Natural killer cell (primary cell): ENCODE measurements around the gene KNOP1. TPM values are rescaled to one million over a fixed set of nuclear protein-coding genes. Genes with fewer than 3 reads are reported as not detected.

Experiments used
- ATAC-seq, 3 donors: fragments of 150-1000 bp in 2 of 3; fragments of 200-7000 bp in 1 of 3; cut with Tn5 transposase; 1 replicate in 1 of 3; 2 replicates in 2 of 3; pipeline ENCODE4 v1.10.0; 2021; ENCODE audit warnings: mild to moderate bottlenecking in 2 of 3, moderate library complexity in 2 of 3
- DNase-seq, 2 donors: peaks; one replicate each; pipeline versions ENCODE4 v3.0.0 to v3.0.0-alpha.2; 2013 to 2021; ENCODE audit warnings: mixed read lengths in 1 of 2
- H3K27ac ChIP-seq: one replicate; pipeline ENCODE4 v1.5.1; 2013; ENCODE audit warnings: mild to moderate bottlenecking, low read length
- H3K27me3 ChIP-seq: one replicate; pipeline ENCODE4 v1.6.1; 2013; ENCODE audit warnings: low read length; ENCODE audit not compliant: control insufficient read depth, insufficient read depth
- H3K36me3 ChIP-seq: one replicate; pipeline ENCODE4 v1.6.1; 2013; ENCODE audit warnings: low read length; ENCODE audit not compliant: control insufficient read depth, insufficient read depth
- H3K4me1 ChIP-seq: one replicate; pipeline ENCODE4 v1.6.1; 2013; ENCODE audit warnings: low read length; ENCODE audit not compliant: control insufficient read depth, insufficient read depth
- H3K4me3 ChIP-seq: one replicate; pipeline ENCODE4 v1.5.1; 2013; ENCODE audit warnings: low read length
- H3K9me3 ChIP-seq: one replicate; pipeline ENCODE4 v1.6.1; 2013; ENCODE audit warnings: low read length; ENCODE audit not compliant: control insufficient read depth, insufficient read depth
- H3K27ac Mint-ChIP-seq, 2 donors: one replicate each; pipeline ENCODE4 v1.8.0; 2022; ENCODE audit warnings: mild to moderate bottlenecking in 2 of 2, mixed read lengths in 2 of 2, moderate library complexity in 1 of 2
- H3K27me3 Mint-ChIP-seq, 2 donors: one replicate each; pipeline ENCODE4 v1.8.0; 2022; ENCODE audit warnings: low read depth in 2 of 2, mixed read lengths in 2 of 2
- H3K36me3 Mint-ChIP-seq: one replicate; pipeline ENCODE4 v1.8.0; 2022; ENCODE audit warnings: mixed read lengths
- H3K4me1 Mint-ChIP-seq, 2 donors: one replicate each; pipeline ENCODE4 v1.8.0; 2022; ENCODE audit warnings: mixed read lengths in 2 of 2
- H3K4me3 Mint-ChIP-seq: one replicate; pipeline ENCODE4 v1.8.0; 2022; ENCODE audit warnings: mild to moderate bottlenecking, moderate library complexity, mixed read lengths
- H3K9me3 Mint-ChIP-seq, 2 donors: one replicate each; pipeline ENCODE4 v1.8.0; 2022; ENCODE audit warnings: mixed read lengths in 2 of 2
- CTCF ChIP-seq: fragments of 200-600 bp; IDR thresholded peaks from one replicate; pipeline ENCODE4 v1.8.0; 2022; ENCODE audit warnings: antibody characterized with exemption
- WGBS: methylation state at CpG from one replicate; pipeline ENCODE4 v1.1.7; 2013; ENCODE audit warnings: missing lambda C conversion rate; ENCODE audit not compliant: insufficient coverage; 5-methylcytosine and 5-hydroxymethylcytosine counted together
- intact Hi-C: fragments of 100-400 bp; cut with micrococcal nuclease; formaldehyde crosslinking; loops from one replicate; pipeline ENCODE4 v1.14.2; 2022
- total RNA-seq, 4 donors: library from RNA; stranded (reverse); fragments of 120-200 nt in 1 of 4; gene quantifications; one replicate each; pipeline versions ENCODE4 v1.2.3 to v1.2.4, GENCODE V29; 2013 to 2022

Gene KNOP1
- total RNA-seq, 3 donors from 2014 or later (not counting 1 experiment from before 2014, with no cell fraction given), result 5.6 to 8.0 (median 6.9) TPM

GRCh38 chr16:19735074-19735867 is 17.2 kb upstream of the KNOP1 start:
- Mint-ChIP-seq H3K9me3 (no peaks in the 10 kb centered on the region), H3K36me3 (no peaks in the 10 kb centered on the region), H3K4me1 (no peaks in the 10 kb centered on the region), H3K27ac (no peak overlapping the region), H3K4me3 (no peak overlapping the region), H3K27me3 (peaks cover 9 to 37% of the 10 kb centered on the region in 2 donors)
- Histone ChIP-seq H3K27me3 (no peaks in the 10 kb centered on the region), H3K27ac (no peak overlapping the region), H3K4me3 (no peak overlapping the region), H3K4me1 (no peaks in the 10 kb centered on the region), H3K36me3 (no peaks in the 10 kb centered on the region), H3K9me3 (no peaks in the 10 kb centered on the region)
- no peak for DNase-seq
- 96% methylated on average over 8 of the region's 9 CpGs for WGBS
- TF ChIP-seq CTCF, result no peak
- intact Hi-C loops, result no loop called here
- no peak for ATAC-seq

DNA sequence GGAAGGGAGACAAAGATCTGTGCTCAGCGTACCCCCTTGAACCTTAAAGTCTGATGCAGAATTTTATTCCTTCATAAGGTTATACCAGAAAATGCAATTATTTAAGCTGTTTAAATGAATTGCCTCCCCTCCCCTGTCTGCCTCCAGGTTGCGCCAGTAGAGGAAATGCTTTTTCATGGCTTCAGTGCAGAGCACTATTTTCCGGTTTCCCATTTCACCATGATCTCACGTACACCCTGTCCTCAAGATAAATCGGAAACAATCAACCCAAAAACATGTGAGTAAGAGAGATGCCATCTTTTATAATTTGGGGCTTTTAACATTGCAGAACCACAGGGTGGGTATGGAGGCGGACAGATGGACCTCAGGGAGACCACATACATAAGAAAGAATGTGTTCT is 15.5 kb upstream of the KNOP1 start:
- TF ChIP-seq CTCF, result no peak
- Mint-ChIP-seq H3K27ac (no peak overlapping the region), H3K4me1 (peaks cover under 1 to 1% of the 10 kb centered on the region in 2 donors), H3K4me3 (no peak overlapping the region), H3K27me3 (peaks cover 5 to 22% of the 10 kb centered on the region in 2 donors), H3K9me3 (no peaks in the 10 kb centered on the region), H3K36me3 (no peaks in the 10 kb centered on the region)
- no peaks in the 10 kb centered on the region for H3K36me3 ChIP-seq
- ATAC-seq, result no peak
- no peak overlapping the region for H3K27ac ChIP-seq
- intact Hi-C loops, result no loop called here
- no peaks in the 10 kb centered on the region for H3K4me1 ChIP-seq
- H3K27me3 ChIP-seq, result no peaks in the 10 kb centered on the region
- no peaks in the 10 kb centered on the region for H3K9me3 ChIP-seq
- DNase-seq, result no peak
- H3K4me3 ChIP-seq, result no peak overlapping the region
- 97% methylated on average over 5 of the region's 6 CpGs for WGBS

DNA sequence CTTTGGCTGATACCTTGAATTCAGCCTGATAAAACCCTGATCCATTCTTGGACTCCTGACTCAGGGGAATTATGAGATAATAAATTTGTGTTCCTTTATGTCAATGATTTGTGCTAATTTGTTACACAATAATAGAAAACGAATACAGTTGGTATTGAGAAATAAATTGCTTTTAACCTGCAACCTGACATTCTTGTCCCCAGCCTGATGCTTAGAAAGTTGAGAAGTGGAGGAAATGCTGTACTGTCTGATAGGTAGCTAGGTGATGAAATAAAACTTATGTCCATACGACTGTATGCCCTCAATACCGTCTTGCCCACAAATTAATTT is 10.6 kb upstream of the KNOP1 start:
- intact Hi-C loops, result no loop called here
- H3K9me3 ChIP-seq, result no peaks in the 10 kb centered on the region
- H3K27me3 ChIP-seq, result no peaks in the 10 kb centered on the region
- DNase-seq (no peak), ATAC-seq (no peak)
- Mint-ChIP-seq H3K27ac (no peak overlapping the region), H3K9me3 (no peaks in the 10 kb centered on the region), H3K36me3 (no peaks in the 10 kb centered on the region), H3K27me3 (peaks cover 8 to 14% of the 10 kb centered on the region in 2 donors), H3K4me1 (peaks cover 13% of the 10 kb centered on the region in 2 donors), H3K4me3 (no peak overlapping the region)
- 100% methylated on average over 1 of the region's 3 CpGs for WGBS
- H3K27ac ChIP-seq, result no peak overlapping the region
- no peak for TF ChIP-seq CTCF
- no peaks in the 10 kb centered on the region for H3K36me3 ChIP-seq
- H3K4me1 ChIP-seq, result peaks cover 6% of the 10 kb centered on the region
- no peak overlapping the region for H3K4me3 ChIP-seq

DNA sequence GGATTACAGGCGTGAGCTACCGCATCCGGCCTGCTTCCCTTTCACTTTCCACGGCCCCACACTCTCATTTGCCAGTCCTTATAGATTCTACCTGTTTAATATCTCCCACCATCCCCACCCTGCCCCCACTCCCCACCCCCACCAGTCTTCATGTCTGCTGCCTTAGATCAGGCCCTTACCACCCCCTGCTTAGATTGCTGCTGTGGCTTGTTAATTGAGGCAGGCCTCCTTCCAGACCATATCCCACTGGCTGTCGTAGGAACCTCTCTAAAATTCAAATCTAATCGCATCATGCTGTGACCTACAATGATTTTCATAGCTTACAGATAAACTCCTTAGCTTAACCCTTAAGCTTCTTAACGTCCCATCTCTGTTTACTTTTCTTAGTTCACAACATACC is 5.0 kb upstream of the KNOP1 start:
- Histone ChIP-seq H3K27me3 (no peaks in the 10 kb centered on the region), H3K27ac (no peak overlapping the region), H3K4me3 (no peak overlapping the region), H3K9me3 (no peaks in the 10 kb centered on the region), H3K4me1 (peaks cover 6% of the 10 kb centered on the region), H3K36me3 (no peaks in the 10 kb centered on the region)
- 96% methylated on average over 7 of the region's 7 CpGs for WGBS
- no peak for TF ChIP-seq CTCF
- Mint-ChIP-seq H3K27ac (no peak overlapping the region), H3K9me3 (no peaks in the 10 kb centered on the region), H3K4me3 (no peak overlapping the region), H3K4me1 (peaks cover 6 to 10% of the 10 kb centered on the region in 2 donors), H3K27me3 (peaks cover 0 to 8% of the 10 kb centered on the region in 2 donors), H3K36me3 (no peaks in the 10 kb centered on the region)
- DNase-seq (no peak), ATAC-seq (no peak)
- intact Hi-C loops, result no loop called here
